K562 (cell line): ENCODE measurements around the gene HTR3C. TPM values are rescaled to one million over a fixed set of nuclear protein-coding genes. Genes with fewer than 3 reads are reported as not detected.

Experiments
- ATAC-seq: fragments of 200-7000 bp; cut with Tn5 transposase; 3 replicates; pipeline ENCODE4 v1.9.1; 2020; ENCODE audit warnings: moderate library complexity
- BruUV-seq: library from RNA; stranded (reverse); fragments of 400-500 nt; replicated peaks from 2 replicates; lab custom pipeline; 2021; lab: Mats Ljungman, UMichigan
- CTCF ChIA-PET: fragments of 300-600 bp; formaldehyde crosslinking; extraction: SDS; loops from one replicate; lab custom pipeline; 2021; ENCODE audit warnings: low intra/inter-chr PET ratio; lab: Yijun Ruan, JAX
- POLR2A ChIA-PET: fragments of 300-600, 350-650 bp; sonication (Branson Sonifier 250); formaldehyde crosslinking; extraction: SDS; loops from one replicate; lab custom pipeline; 2021; ENCODE audit warnings: antibody characterized with exemption, inconsistent platforms; lab: Yijun Ruan, JAX
- DNase-seq, 4 experiments: peaks; one replicate each; pipeline versions ENCODE4 v3.0.0 to v3.0.0-alpha.2; 2011 to 2018; ENCODE audit warnings: low spot score in 3 of 4, mixed read lengths in 3 of 4; ENCODE audit errors: extremely low read depth in 1 of 4
- FAIRE-seq: peaks from 2 replicates; lab custom pipeline; 2011; peaks lifted over from hg19 to GRCh38; lab: Jason Lieb, UNC
- H2AFZ ChIP-seq: 2 replicates; pipeline ENCODE4 v1.6.0; 2011; ENCODE audit warnings: low read depth, low read length, control low read depth, inconsistent platforms
- H3K27ac ChIP-seq: fragments of 200-600 bp; 3 replicates; pipeline ENCODE4 v1.8.0; 2011; ENCODE audit warnings: low read depth, mild to moderate bottlenecking, control low read depth, inconsistent platforms, low read length, moderate library complexity, mixed read lengths; ENCODE audit errors: extremely low read depth
- H3K27me3 ChIP-seq, 2 experiments: fragments of 300-600 bp in 1 of 2; 2 replicates in 1 of 2; 3 replicates in 1 of 2; pipeline versions ENCODE4 v1.6.0 to v1.8.0; 2011; ENCODE audit warnings: inconsistent platforms in 2 of 2, low read length in 2 of 2, mild to moderate bottlenecking in 1 of 2, mixed read lengths in 1 of 2, moderate library complexity in 1 of 2; ENCODE audit not compliant: control insufficient read depth in 2 of 2, insufficient read depth in 2 of 2
- H3K36me3 ChIP-seq: fragments of 300-600 bp; 3 replicates; pipeline ENCODE4 v1.8.0; 2011; ENCODE audit warnings: mild to moderate bottlenecking, low read length, inconsistent platforms; ENCODE audit not compliant: control insufficient read depth, insufficient read depth
- H3K4me1 ChIP-seq, 2 experiments: fragments of 200-600 bp in 1 of 2; replicated peaks in 1 of 2; 2 replicates in 1 of 2; 3 replicates in 1 of 2; pipeline versions ENCODE4 v1.5.1 to v1.8.0; 2011; ENCODE audit warnings: inconsistent platforms in 2 of 2, low read length in 2 of 2, mild to moderate bottlenecking in 1 of 2, mixed read lengths in 1 of 2, moderate library complexity in 1 of 2; ENCODE audit not compliant: control insufficient read depth in 2 of 2, insufficient read depth in 2 of 2
- H3K4me2 ChIP-seq: 2 replicates; pipeline ENCODE4 v1.6.1; 2011; ENCODE audit warnings: low read length, control low read depth, inconsistent platforms, mixed read lengths; ENCODE audit not compliant: insufficient read depth
- H3K4me3 ChIP-seq: fragments of 200-600 bp; sonication (generic), shearing (Covaris generic); 2 replicates; pipeline ENCODE4 v1.5.1; 2016; ENCODE audit warnings: control low read depth, inconsistent platforms
- H3K79me2 ChIP-seq: fragments of 200-600 bp; 3 replicates; pipeline ENCODE4 v1.8.0; 2011; ENCODE audit warnings: low read length, inconsistent platforms; ENCODE audit not compliant: control insufficient read depth, insufficient read depth
- H3K9ac ChIP-seq, 2 experiments: 2 replicates each; pipeline versions ENCODE4 v1.6.0 to v1.6.1; 2011; ENCODE audit warnings: low read depth in 2 of 2, low read length in 2 of 2, control low read depth in 1 of 2, inconsistent platforms in 1 of 2, mild to moderate bottlenecking in 1 of 2, mixed read lengths in 1 of 2; ENCODE audit not compliant: insufficient read depth in 1 of 2
- H3K9me1 ChIP-seq: one replicate; pipeline ENCODE4 v1.6.0; 2011; ENCODE audit warnings: inconsistent platforms, mild to moderate bottlenecking, low read length, moderate library complexity; ENCODE audit not compliant: control insufficient read depth, insufficient read depth
- H3K9me3 ChIP-seq: replicated peaks from 2 replicates; pipeline ENCODE4 v1.5.1; 2011; ENCODE audit warnings: low read depth, low read length, inconsistent platforms; ENCODE audit not compliant: control insufficient read depth, insufficient read depth
- H4K20me1 ChIP-seq: replicated peaks from 2 replicates; pipeline ENCODE4 v1.6.1; 2011; ENCODE audit warnings: low read length, inconsistent platforms, mixed read lengths; ENCODE audit not compliant: control insufficient read depth, insufficient read depth
- HDAC2 ChIP-seq: fragments of 450-650 bp; IDR thresholded peaks from 2 replicates; pipeline ENCODE4 v1.6.1; 2016; ENCODE audit warnings: mild to moderate bottlenecking
- HNRNPLL ChIP-seq: fragments of 200-400 bp; formaldehyde crosslinking; IDR thresholded peaks from 2 replicates; pipeline ENCODE4 v1.6.1; 2017; ENCODE audit warnings: low read length, low read depth, mild to moderate bottlenecking; ENCODE audit not compliant: poor library complexity, severe bottlenecking
- MEIS2 ChIP-seq: fragments of 450-650 bp; IDR thresholded peaks from 2 replicates; pipeline ENCODE4 v1.6.1; 2014; ENCODE audit warnings: mild to moderate bottlenecking; ENCODE audit not compliant: partially characterized antibody
- MTA2 ChIP-seq: fragments of 450-650 bp; IDR thresholded peaks from 2 replicates; pipeline ENCODE4 v1.6.1; 2016; ENCODE audit warnings: low read depth
- SIN3B ChIP-seq: fragments of 450-650 bp; IDR thresholded peaks from 2 replicates; pipeline ENCODE4 v1.6.1; 2017; ENCODE audit warnings: low read depth, mild to moderate bottlenecking, moderate library complexity
- TOE1 ChIP-seq, 2 experiments: fragments of 450-650 bp in 1 of 2; sonication (generic) in 1 of 2; formaldehyde crosslinking in 1 of 2; IDR thresholded peaks; 2 replicates each; pipeline versions ENCODE4 v1.7.1 to v1.8.0; 2016 to 2022; ENCODE audit warnings: borderline replicate concordance in 2 of 2, mild to moderate bottlenecking in 2 of 2, antibody characterized with exemption in 1 of 2, inconsistent platforms in 1 of 2, low read depth in 1 of 2, missing genetic modification reagents in 1 of 2, moderate library complexity in 1 of 2
- ZNF445 ChIP-seq: fragments of 250-450 bp; sonication (Bioruptor Pico); IDR thresholded peaks from 2 replicates; pipeline ENCODE4 v1.4.0; 2020; ENCODE audit warnings: low read depth, mild to moderate bottlenecking, moderate library complexity
- WGBS: fragments of 100-300 bp; shearing (Covaris generic); methylation state at CpG from one replicate; pipeline ENCODE4 v1.1.6; 2016; ENCODE audit warnings: low coverage, mixed read lengths; ENCODE audit not compliant: insufficient coverage; ENCODE audit errors: missing lambda C conversion rate; 5-methylcytosine and 5-hydroxymethylcytosine counted together
- in situ Hi-C: fragments of 300-500 bp; cut with MboI; formaldehyde crosslinking; loops from 4 replicates; pipeline ENCODE4 v1.15.0; 2018; ENCODE audit warnings: inconsistent platforms, mixed read lengths
- intact Hi-C: fragments of 100-400 bp; cut with micrococcal nuclease; formaldehyde crosslinking; loops from 2 replicates; pipeline ENCODE4 v1.14.2; 2022
- polyA plus RNA-seq, 8 experiments: library from polyadenylated mRNA; depleted of rRNA in 4 of 8; stranded (reverse) in 5 of 8; unstranded in 3 of 8; fragments of >200 nt; fragmentation: Nextera tagmentation in 2 of 8; fragmentation: Illumina TruSeq in 1 of 8; extraction: Ambion mirVana in 2 of 8; extraction: Trizol in 1 of 8; gene quantifications; 2 replicates each; pipeline versions ENCODE4 v1.2.1 to v1.2.3, GENCODE V29; 2011 to 2014; ENCODE audit warnings: inconsistent platforms in 1 of 8, missing spikeins in 1 of 8
- total RNA-seq, 7 experiments: library from RNA; depleted of rRNA in 6 of 7; stranded (reverse); fragments of >200 nt in 6 of 7; fragmentation: Illumina TruSeq in 2 of 7; extraction: Trizol in 2 of 7; gene quantifications; 2 replicates each; pipeline versions ENCODE4 v1.2.1 to v1.2.3, GENCODE V29; 2011 to 2021; ENCODE audit warnings: low replicate concordance in 1 of 7
- TF ChIP-seq, protein P1 (sequence below): sonication (generic); formaldehyde crosslinking; IDR thresholded peaks from 2 replicates; pipeline ENCODE4 v1.8.0; 2022; ENCODE audit warnings: mild to moderate bottlenecking, low read depth, missing genetic modification reagents
- TF ChIP-seq, protein P2 (sequence below): fragments of 450-650 bp; conservative IDR thresholded peaks from 2 replicates; pipeline ENCODE4 v1.6.1; 2016; ENCODE audit warnings: missing genetic modification characterization, low read depth, mild to moderate bottlenecking, missing compliant biosample characterization, moderate library complexity
- TF ChIP-seq, protein P3 (sequence below): fragments of 250-450 bp; sonication (Bioruptor Pico); IDR thresholded peaks from 2 replicates; pipeline ENCODE4 v1.8.0; 2021; ENCODE audit warnings: moderate library complexity, mild to moderate bottlenecking, inconsistent platforms

Gene HTR3C
- total and polyA plus RNA-seq, 9 of the 15 experiments (the other 6 are each of a cell fraction or from before 2014, with no cell fraction given): 0.04 to 0.06 TPM; not detected in 7

DNA sequence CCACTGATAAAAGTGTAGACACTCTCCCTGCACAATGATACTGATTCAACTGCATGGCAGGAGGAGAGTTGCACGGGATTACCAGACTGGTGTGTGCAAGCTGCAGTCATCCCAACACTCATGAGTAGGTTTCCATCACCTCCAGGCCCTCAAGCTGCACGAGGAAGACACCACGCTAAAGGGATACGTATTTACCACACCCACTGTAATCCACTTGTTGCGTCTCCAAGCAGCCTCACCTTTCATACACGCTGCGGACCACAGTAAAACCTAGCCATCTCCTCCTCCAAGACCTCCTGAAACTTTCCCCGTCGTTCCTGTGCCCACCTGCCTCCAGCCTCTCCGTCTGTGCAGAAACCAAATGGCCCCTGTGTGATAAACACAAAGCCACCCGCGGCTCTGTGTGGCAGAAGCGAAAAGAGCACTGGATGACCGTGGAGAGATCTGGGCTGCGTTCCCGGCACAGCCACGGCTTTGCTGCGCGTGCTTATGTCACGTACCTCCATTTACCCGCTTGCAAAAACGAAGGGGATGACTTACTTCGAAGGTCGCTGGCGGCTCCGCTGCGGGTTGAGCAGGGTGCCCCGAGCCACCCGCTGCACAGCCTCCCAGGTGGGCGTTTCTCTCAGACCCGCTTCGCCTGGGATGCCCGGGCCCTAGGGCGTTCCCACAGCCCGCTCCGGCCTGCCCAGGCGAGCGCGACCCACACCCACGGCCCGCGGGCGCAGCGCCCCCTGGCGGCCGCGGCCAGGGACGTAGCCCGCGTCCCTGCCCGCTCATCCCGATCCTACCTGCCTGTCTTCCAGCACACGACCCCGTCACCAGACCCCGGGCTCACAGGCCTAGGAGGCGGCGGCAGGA lies 35.8 kb upstream of the HTR3C start:
- H3K27me3 ChIP-seq: no peaks in the 10 kb centered on the region
- H3K4me2 ChIP-seq: peak overlapping the region; percentile 89
- H3K9me1 ChIP-seq: no peaks in the 10 kb centered on the region
- TSS peak; percentile 41 for BruUV-seq
- CTCF ChIA-PET: interaction anchor here (0.7 to 1.5 kb wide), 5 partner anchors 109 to 122 kb away, joined by 3 to 9 read pairs (median 3); no protein-coding TSS in a partner anchor
- peak overlapping the region; percentile 90 for H3K27ac ChIP-seq
- in situ Hi-C loops (loop anchor here (10.0 kb wide), 1 partner anchor 228 kb away; the partner anchor contains the start of genes ALG3 and EEF1AKMT4), intact Hi-C loops (loop anchor here (2.0 to 5.0 kb wide), 2 partner anchors 40 to 230 kb away; partner anchors contain the start of genes ALG3 and EEF1AKMT4)
- DNase-seq (peak; percentile 81 to 84 (median 83)), ATAC-seq (peak; percentile 88), FAIRE-seq (peak; percentile 11)
- peaks cover 52% of the 10 kb centered on the region for H3K79me2 ChIP-seq
- peak overlapping the region; percentile 96 for H2AFZ ChIP-seq
- H3K9ac ChIP-seq: peak overlapping the region; percentile 77 to 94
- POLR2A ChIA-PET: interaction anchor here (0.6 to 2.7 kb wide), 11 partner anchors 10 to 139 kb away, joined by 3 to 15 read pairs (median 4); partner anchors contain the start of gene EIF2B5
- H3K9me3 ChIP-seq: no peaks in the 10 kb centered on the region
- WGBS: under 1% methylated on average over 43 of the region's 57 CpGs
- peaks cover 22% of the 10 kb centered on the region for H3K36me3 ChIP-seq
- peak overlapping the region; percentile 89 for H3K4me3 ChIP-seq
- no peaks in the 10 kb centered on the region for H4K20me1 ChIP-seq
- H3K4me1 ChIP-seq: peaks cover 20 to 25% of the 10 kb centered on the region in 2 experiments; a peak in 4 of 5 replicates
- TF ChIP-seq, protein P1, sequence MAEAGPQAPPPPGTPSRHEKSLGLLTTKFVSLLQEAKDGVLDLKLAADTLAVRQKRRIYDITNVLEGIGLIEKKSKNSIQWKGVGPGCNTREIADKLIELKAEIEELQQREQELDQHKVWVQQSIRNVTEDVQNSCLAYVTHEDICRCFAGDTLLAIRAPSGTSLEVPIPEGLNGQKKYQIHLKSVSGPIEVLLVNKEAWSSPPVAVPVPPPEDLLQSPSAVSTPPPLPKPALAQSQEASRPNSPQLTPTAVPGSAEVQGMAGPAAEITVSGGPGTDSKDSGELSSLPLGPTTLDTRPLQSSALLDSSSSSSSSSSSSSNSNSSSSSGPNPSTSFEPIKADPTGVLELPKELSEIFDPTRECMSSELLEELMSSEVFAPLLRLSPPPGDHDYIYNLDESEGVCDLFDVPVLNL (CRISPR knock-in tag): no peak
- TF ChIP-seq HDAC2: 0 out of 2 replicates have a peak, but pooled peaks have one; percentile 18
- TF ChIP-seq ZNF445 (CRISPR knock-in tag): no peak
- no peak for TF ChIP-seq MEIS2
- TF ChIP-seq TOE1 (IDR thresholded peaks at IDR 0.05; ENCODE audit: borderline replicate concordance): no peak
- 0 out of 2 replicates have a peak, but pooled peaks have one; percentile 57 for TF ChIP-seq TOE1 (CRISPR knock-in tag; IDR thresholded peaks at IDR 0.05; ENCODE audit: borderline replicate concordance, low read depth)
- peak; percentile 25; the same call in 1 of the 2 replicates for TF ChIP-seq SIN3B
- TF ChIP-seq, protein P2, sequence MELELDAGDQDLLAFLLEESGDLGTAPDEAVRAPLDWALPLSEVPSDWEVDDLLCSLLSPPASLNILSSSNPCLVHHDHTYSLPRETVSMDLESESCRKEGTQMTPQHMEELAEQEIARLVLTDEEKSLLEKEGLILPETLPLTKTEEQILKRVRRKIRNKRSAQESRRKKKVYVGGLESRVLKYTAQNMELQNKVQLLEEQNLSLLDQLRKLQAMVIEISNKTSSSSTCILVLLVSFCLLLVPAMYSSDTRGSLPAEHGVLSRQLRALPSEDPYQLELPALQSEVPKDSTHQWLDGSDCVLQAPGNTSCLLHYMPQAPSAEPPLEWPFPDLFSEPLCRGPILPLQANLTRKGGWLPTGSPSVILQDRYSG: no peak
- TF ChIP-seq MTA2: no peak
- TF ChIP-seq, protein P3, sequence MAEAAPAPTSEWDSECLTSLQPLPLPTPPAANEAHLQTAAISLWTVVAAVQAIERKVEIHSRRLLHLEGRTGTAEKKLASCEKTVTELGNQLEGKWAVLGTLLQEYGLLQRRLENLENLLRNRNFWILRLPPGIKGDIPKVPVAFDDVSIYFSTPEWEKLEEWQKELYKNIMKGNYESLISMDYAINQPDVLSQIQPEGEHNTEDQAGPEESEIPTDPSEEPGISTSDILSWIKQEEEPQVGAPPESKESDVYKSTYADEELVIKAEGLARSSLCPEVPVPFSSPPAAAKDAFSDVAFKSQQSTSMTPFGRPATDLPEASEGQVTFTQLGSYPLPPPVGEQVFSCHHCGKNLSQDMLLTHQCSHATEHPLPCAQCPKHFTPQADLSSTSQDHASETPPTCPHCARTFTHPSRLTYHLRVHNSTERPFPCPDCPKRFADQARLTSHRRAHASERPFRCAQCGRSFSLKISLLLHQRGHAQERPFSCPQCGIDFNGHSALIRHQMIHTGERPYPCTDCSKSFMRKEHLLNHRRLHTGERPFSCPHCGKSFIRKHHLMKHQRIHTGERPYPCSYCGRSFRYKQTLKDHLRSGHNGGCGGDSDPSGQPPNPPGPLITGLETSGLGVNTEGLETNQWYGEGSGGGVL (CRISPR knock-in tag): no peak
- TF ChIP-seq HNRNPLL: no peak
